NAMALWA (cell line): ENCODE measurements around the gene PPP2R5E.
"Not testable (repeated sequence)": the region's sequence is repeated elsewhere in the genome, so short reads cannot be mapped to it uniquely, and the experiment has no call there.

Experiments used
- DNase-seq: peaks from one replicate; pipeline ENCODE4 v3.0.0-alpha.2; 2015; ENCODE audit warnings: low spot score

The PPP2R5E gene

GRCh38 chr14:63375769-63376168 lies 167.4 kb downstream of the PPP2R5E start:
- no peak for DNase-seq

- DNase-seq, result not testable (repeated sequence)
Measured at GRCh38 chr14:63371613-63372012, 171.6 kb downstream of the PPP2R5E start.

- DNase-seq, result no peak
Measured at GRCh38 chr14:63371033-63371432, 172.1 kb downstream of the PPP2R5E start.

GRCh38 chr14:63367742-63368364 lies 175.3 kb downstream of the PPP2R5E start:
- DNase-seq, result no peak

- no peak for DNase-seq
Measured at GRCh38 chr14:63362389-63362819, 180.8 kb downstream of the PPP2R5E start.

- no peak for DNase-seq
Measured at GRCh38 chr14:63361790-63362189, 181.4 kb downstream of the PPP2R5E start.

GRCh38 chr14:63357841-63358240 lies 185.3 kb downstream of the PPP2R5E start:
- no peak for DNase-seq

- no peak for DNase-seq
Measured at GRCh38 chr14:63345826-63346225, 197.4 kb downstream of the PPP2R5E start.

- no peak for DNase-seq
Measured at GRCh38 chr14:63344336-63344735, 198.8 kb downstream of the PPP2R5E start.

GRCh38 chr14:63343878-63344277 lies 199.3 kb downstream of the PPP2R5E start:
- no peak for DNase-seq

- DNase-seq, result no peak
Measured at GRCh38 chr14:63342371-63342770, 200.8 kb downstream of the PPP2R5E start.

GRCh38 chr14:63328787-63329737 lies 214.1 kb downstream of the PPP2R5E start:
- no peak for DNase-seq

GRCh38 chr14:63326840-63327239 lies 216.3 kb downstream of the PPP2R5E start:
- no peak for DNase-seq

GRCh38 chr14:63322897-63323573 lies 220.1 kb downstream of the PPP2R5E start:
- no peak for DNase-seq

GRCh38 chr14:63322472-63322871 lies 220.7 kb downstream of the PPP2R5E start:
- no peak for DNase-seq
